Fibroblast of lung (primary cell): ENCODE data around the gene FNDC5.

ENCODE experiments used
- EZH2 ChIP-seq: IDR thresholded peaks from 2 replicates; pipeline ENCODE4 v1.5.1; 2012; ENCODE audit warnings: low read length, control low read depth, mild to moderate bottlenecking; ENCODE audit errors: missing control alignments
- TF ChIP-seq, protein P1 (sequence below), 2 donors: IDR thresholded peaks in 1 of 2; conservative IDR thresholded peaks in 1 of 2; 1 replicate in 1 of 2; 2 replicates in 1 of 2; pipeline ENCODE4 v1.5.1; 2011 to 2012; ENCODE audit warnings: low read length in 2 of 2, control low read depth in 1 of 2, inconsistent platforms in 1 of 2, low read depth in 1 of 2, mild to moderate bottlenecking in 1 of 2

DNA sequence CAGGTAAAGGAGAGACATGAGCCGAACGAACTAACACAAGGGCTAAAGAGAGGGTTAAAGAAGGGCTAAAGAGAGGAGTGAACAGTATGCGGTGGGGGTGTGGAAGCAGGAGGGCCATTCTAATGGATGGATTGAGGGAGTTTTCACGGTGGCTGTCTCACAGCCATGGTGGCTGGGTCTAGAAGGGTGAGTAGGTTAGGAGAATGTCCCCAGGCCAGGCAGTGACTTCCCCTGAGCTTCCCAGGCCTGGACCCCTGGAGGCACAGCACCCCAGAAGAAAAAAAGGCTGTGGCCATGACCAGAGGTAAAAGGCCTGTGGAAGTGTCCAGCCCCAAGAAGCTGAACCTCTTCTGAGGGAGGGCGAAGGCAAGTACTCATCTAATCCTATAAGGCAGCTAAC, 3.6 kb downstream of the FNDC5 start:
- TF ChIP-seq, protein P1, sequence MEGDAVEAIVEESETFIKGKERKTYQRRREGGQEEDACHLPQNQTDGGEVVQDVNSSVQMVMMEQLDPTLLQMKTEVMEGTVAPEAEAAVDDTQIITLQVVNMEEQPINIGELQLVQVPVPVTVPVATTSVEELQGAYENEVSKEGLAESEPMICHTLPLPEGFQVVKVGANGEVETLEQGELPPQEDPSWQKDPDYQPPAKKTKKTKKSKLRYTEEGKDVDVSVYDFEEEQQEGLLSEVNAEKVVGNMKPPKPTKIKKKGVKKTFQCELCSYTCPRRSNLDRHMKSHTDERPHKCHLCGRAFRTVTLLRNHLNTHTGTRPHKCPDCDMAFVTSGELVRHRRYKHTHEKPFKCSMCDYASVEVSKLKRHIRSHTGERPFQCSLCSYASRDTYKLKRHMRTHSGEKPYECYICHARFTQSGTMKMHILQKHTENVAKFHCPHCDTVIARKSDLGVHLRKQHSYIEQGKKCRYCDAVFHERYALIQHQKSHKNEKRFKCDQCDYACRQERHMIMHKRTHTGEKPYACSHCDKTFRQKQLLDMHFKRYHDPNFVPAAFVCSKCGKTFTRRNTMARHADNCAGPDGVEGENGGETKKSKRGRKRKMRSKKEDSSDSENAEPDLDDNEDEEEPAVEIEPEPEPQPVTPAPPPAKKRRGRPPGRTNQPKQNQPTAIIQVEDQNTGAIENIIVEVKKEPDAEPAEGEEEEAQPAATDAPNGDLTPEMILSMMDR (conservative IDR thresholded peaks at IDR 0.05 in 1 of 2, IDR thresholded peaks at IDR 0.05 in 1 of 2; ENCODE audit: low read depth in 1 of 2, low read length in 2 of 2), result no peak
- TF ChIP-seq EZH2, result no peak
